ENCODE measurements around the gene CERCAM.
"Not testable (repeated sequence)": the region's sequence is repeated elsewhere in the genome, so short reads cannot be mapped to it uniquely, and the experiment has no call there.

The CERCAM gene

GRCh38 chr9:128419061-128419925 is 1.4 kb upstream of the CERCAM start:
- DNase-seq (ENCODE audit: low spot score) = no peak

- DNase-seq (ENCODE audit: low spot score) = peak; percentile 57
Observed at GRCh38 chr9:128420060-128420650, 502 bp upstream of the CERCAM start.

DNA sequence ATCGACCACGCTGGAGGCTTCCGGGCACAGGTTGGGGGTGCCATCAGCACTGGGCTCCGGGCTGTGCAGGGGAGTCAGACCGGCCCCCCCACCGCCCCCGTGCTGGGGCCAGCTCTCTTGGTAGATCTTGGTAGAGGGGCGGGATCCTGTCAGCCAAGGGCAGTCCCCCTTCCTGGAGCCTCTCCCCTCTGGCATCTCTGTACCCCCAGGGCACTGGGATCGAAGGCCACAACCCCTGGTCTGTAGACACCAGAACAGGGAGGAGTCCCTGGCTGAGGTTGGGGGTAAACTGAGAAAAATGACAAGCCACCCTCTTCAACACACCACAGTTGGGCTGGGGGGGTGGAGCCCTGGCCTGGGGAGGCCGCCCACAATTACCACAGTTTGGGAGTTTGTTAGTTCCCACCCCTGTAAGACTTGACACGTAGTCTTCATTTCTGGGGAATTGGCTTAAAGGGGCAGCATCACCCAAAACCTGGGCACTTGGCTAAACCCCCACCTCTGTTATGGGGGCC is 882 bp downstream of the CERCAM start:
- no peak for DNase-seq (ENCODE audit: low spot score)

GRCh38 chr9:128422022-128422782 is 1.5 kb downstream of the CERCAM start:
- DNase-seq (ENCODE audit: low spot score) = not testable (repeated sequence)

GRCh38 chr9:128422783-128423150 is 2.1 kb downstream of the CERCAM start:
- no peak for DNase-seq (ENCODE audit: low spot score)

- not testable (repeated sequence) for DNase-seq (ENCODE audit: low spot score)
Observed at GRCh38 chr9:128423356-128423755, 2.7 kb downstream of the CERCAM start.

- DNase-seq (ENCODE audit: low spot score) = no peak
Observed at GRCh38 chr9:128424268-128424780, 3.7 kb downstream of the CERCAM start.

DNA sequence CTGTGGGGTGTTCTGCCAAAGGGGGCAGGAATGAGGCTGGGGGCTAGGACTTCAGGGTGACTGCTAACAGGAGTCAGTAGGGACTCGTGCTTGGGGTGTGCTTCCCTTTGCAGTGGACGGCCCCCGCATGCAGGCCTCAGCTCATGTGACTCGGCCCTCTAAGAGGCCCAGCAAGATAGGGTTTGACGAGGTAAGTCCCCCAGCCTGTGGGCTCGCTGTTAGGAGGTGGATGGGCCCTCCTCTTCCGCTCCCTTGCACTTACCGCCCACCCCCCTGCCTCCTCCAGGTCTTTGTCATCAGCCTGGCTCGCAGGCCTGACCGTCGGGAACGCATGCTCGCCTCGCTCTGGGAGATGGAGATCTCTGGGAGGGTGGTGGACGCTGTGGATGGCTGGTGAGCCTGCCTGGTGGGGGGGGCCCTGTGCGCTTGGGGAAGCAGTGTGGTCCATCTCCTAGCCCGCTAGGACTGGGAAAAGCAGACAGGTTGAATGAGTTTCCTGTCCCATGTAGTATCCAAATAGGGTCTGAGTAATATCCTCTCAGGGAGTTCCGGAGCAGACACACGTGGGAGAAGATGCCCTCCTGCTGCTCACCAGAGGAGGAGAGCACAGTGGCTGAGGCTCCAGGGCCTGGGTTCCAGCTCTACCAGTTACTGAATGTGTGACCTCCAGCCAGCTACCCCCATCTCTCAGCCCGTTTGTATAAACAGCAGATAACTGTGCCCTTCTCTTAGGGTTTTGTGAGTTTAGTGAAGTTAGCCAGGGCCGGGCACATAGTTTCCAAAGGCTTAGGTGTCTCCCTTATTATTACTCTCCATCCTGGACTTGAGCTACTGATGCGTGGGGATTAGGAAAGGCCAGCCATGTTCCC is 8.2 kb downstream of the CERCAM start:
- no peak for DNase-seq (ENCODE audit: low spot score)

GRCh38 chr9:128429513-128430086 is 8.9 kb downstream of the CERCAM start:
- DNase-seq (ENCODE audit: low spot score) = no peak

DNA sequence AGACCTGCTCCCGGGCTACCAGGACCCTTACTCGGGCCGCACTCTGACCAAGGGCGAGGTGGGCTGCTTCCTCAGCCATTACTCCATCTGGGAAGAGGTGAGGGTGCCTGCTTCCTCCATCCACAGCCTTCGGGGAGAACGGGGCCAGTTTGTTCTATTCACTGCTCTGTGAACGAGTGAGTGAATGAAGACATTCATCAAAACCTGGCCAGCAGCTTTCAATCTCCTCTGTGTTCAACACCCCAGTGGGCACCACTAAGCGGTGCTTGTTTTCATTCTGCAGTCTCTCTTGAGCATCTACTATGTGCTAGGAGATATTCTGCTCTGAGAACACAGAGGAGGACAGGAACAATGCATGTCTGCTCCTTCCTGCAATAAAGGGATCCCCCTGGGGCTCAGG is 10.6 kb downstream of the CERCAM start:
- DNase-seq (ENCODE audit: low spot score) = no peak

DNA sequence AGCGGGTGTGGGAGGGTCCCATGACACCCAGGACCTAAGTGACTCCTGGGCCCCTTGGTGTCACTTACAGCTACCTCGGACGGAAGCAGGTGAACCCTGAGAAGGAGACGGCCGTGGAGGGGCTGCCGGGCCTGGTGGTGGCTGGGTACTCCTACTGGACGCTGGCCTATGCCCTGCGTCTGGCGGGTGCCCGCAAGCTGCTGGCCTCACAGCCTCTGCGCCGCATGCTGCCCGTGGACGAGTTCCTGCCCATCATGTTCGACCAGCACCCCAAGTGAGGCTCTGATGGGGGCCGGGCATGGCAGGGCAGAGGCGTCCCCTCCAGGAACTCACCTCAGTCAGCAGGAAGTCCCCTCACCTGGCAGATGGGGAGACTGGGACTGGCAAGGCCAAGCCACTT is 13.7 kb downstream of the CERCAM start:
- no peak for DNase-seq (ENCODE audit: low spot score)

DNA sequence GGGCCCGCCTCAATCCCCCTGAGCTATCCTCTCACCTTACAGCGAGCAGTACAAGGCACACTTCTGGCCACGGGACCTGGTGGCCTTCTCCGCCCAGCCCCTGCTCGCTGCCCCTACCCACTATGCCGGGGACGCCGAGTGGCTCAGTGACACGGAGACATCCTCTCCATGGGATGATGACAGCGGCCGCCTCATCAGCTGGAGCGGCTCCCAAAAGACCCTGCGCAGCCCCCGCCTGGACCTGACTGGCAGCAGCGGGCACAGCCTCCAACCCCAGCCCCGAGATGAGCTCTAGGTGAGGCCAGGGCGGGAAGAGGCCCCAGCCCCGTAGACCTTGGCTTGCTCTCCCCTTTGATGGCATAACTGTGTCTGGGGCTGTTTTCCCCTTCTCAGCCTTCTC is 15.0 kb downstream of the CERCAM start:
- DNase-seq (ENCODE audit: low spot score) = no peak

DNA sequence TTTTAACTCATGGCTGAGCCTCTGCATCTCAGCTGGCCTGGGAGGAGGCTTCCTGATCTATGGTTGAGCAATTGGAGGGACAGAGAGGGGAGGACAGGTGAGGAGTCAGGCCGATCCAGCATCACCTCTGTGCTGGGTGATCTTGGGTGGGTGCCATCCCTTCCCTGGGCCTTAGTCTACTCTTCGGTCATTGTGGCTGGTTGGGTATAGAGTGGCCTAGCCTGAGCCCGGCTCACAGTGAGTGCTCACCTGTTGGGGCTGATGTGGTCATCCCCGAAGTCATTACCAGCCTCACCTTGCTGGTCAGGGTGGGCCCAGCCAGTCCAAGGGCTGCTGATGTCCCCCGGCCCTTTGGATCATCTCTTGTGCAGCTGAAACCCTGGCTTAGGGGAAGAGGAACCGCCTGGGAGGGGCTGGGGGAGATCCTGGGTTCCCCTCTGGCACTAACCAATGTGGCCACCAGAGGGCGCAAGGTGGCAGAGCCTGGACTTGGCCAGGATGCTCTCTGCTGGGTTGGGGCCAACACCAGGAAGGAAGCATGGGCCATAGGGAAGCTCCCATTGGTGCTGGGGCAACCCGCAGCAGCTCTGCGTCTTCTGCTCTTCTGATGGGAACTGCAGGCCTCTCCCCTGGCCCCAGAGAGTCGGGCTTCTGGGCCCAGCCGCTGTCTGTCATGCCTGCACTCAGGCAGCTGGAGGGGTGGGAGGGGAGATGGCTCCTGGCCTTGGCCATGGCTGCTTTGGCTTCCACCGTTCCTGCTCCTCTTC is 17.9 kb downstream of the CERCAM start:
- peak; percentile 88 for DNase-seq (ENCODE audit: low spot score)

DNA sequence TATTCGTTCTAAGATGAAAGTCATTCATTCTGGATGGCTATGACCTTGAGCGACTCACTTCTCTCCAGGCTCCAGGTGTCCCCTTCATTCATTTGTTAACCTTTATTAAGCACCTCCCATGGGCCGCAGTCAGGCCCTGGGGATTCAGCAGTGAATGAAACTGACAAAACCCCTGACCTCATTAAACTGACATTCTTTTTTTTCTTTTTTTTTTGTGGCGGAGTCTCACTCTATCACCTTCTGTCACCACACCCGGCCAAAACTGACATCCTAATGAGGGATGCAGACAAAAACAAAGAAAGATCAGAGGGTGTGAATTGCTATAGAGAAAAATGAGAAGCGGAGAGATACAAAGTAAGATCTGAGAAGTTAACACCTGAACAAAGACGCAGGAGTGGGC is 18.6 kb downstream of the CERCAM start:
- DNase-seq (ENCODE audit: low spot score) = no peak

DNA sequence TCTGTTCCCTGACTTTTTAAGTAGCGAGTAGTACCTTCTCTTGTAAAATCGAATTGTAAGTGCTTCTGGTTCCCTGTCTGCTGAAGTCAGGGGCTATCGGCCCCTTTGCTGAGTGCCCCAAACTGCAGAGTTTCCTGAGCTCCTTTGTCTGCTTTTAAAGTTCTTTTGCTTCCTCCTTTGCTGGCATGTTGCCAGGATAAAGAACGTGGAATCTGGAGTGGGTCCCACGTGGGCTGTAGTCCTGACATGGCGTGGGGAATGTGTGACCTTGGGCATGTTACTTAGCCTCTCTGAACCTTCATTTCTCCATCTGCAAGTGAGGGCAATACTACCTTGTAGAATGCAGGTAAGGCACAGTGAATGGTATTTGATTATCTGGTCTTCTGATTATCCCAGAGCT is 21.5 kb downstream of the CERCAM start:
- DNase-seq (ENCODE audit: low spot score) = no peak

GRCh38 chr9:128446505-128446904 is 25.8 kb downstream of the CERCAM start:
- not testable (repeated sequence) for DNase-seq (ENCODE audit: low spot score)

DNA sequence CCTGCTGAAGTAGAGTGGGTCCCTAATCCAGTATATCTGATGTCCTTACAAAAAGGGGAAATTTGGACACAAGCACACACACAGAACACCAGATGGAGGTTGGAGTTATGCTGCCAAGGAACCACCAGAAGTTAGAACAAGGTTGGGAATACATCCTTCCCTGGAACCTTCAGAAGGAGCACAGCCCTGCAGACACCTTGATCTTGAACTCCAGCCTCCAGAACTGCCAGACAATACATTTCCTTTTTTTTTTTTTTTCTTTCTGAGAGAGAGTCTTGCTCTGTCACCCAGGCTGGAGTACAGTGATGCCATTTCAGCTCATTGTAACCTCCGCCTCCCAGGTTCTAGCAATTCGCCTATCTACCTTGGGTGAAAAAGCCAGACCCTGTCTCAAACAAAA is 28.1 kb downstream of the CERCAM start:
- no peak for DNase-seq (ENCODE audit: low spot score)

GRCh38 chr9:128454991-128455390 is 34.3 kb downstream of the CERCAM start:
- no peak for DNase-seq (ENCODE audit: low spot score)

DNA sequence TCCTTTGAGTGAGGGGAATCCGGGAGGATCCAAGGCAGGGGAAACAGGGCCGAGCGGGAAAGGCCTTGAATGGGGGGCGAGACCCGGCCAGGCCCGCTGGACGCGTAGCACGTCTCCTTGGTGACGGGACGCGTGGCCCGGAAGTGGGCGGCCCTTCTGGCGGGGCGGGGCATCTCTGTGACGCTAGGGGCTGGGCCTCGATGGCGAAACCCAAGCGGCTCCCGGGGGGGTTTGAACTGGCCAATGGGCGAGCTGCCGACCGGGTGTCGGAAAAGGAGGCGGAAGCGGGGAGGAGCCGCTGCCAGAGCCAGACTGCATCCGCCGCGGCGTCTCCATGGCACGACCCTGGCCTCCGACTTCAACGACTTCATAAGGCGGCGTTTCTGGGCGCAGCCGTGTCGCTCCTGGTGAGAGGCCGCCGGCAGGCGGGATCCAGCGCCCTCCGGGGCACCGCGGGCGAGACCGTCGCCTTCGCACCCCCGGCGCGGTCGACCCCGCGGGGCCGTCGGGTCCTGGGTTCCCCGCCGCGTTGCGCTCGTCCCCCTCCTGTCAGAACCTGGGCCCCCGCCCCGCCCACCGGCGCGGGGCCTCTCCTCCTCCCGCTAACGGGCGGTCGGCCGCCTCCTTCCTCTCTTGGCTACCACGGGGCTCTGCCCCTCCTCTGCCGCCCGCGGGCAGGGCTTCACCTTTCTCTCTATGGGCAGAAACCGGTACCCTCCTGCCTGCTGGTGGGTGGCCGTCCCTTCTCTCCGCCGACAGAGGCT is 35.4 kb downstream of the CERCAM start, which contains the start of gene ODF2:
Gene ODF2, plus strand, starts transcription at position 158 of the 764 bp plus-strand sequence. Its CDS starts 86 bp downstream, at position 244.
- DNase-seq (ENCODE audit: low spot score) = peak; percentile 99
